ENCODE data around the gene PER3. TPM values are rescaled to one million over a fixed set of nuclear protein-coding genes. Genes with fewer than 3 reads are reported as not detected.

The PER3 gene
- total RNA-seq, 4 donors from 2014 or later: 6.7 to 21.0 (median 8.9) TPM

- intact Hi-C loops (cut with DNase I): no loop called here
- no peaks in the 10 kb centered on the region for H3K36me3 ChIP-seq
- H3K27me3 ChIP-seq: no peaks in the 10 kb centered on the region
- DNase-seq: no peak
- peaks cover 3 to 13% (median 4%) of the 10 kb centered on the region in 3 donors for H3K4me1 ChIP-seq
- TF ChIP-seq POLR2A (IDR thresholded peaks at IDR 0.05): no peak
- TF ChIP-seq, protein P1, sequence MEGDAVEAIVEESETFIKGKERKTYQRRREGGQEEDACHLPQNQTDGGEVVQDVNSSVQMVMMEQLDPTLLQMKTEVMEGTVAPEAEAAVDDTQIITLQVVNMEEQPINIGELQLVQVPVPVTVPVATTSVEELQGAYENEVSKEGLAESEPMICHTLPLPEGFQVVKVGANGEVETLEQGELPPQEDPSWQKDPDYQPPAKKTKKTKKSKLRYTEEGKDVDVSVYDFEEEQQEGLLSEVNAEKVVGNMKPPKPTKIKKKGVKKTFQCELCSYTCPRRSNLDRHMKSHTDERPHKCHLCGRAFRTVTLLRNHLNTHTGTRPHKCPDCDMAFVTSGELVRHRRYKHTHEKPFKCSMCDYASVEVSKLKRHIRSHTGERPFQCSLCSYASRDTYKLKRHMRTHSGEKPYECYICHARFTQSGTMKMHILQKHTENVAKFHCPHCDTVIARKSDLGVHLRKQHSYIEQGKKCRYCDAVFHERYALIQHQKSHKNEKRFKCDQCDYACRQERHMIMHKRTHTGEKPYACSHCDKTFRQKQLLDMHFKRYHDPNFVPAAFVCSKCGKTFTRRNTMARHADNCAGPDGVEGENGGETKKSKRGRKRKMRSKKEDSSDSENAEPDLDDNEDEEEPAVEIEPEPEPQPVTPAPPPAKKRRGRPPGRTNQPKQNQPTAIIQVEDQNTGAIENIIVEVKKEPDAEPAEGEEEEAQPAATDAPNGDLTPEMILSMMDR (IDR thresholded peaks at IDR 0.05): no peak
- no peaks in the 10 kb centered on the region for H3K9me3 ChIP-seq
- no peak overlapping the region for H3K27ac ChIP-seq
- WGBS, 2 donors: 75 to 82% methylated on average over 4 of the region's 4 CpGs
- H3K4me3 ChIP-seq: no peak overlapping the region
Observed at GRCh38 chr1:7767176-7767575, 16.9 kb upstream of the PER3 start.

- intact Hi-C loops (cut with DNase I): no loop called here
- WGBS, 2 donors: 46 to 59% methylated on average over 2 of the region's 2 CpGs
- Histone ChIP-seq H3K4me3 (no peak overlapping the region), H3K9me3 (no peaks in the 10 kb centered on the region), H3K36me3 (peaks cover 0 to 8% (median 0%) of the 10 kb centered on the region in 3 donors), H3K4me1 (peaks cover 11 to 24% (median 11%) of the 10 kb centered on the region in 3 donors), H3K27me3 (no peaks in the 10 kb centered on the region), H3K27ac (no peak overlapping the region)
- DNase-seq: no peak
- TF ChIP-seq POLR2A (IDR thresholded peaks at IDR 0.05): no peak
- TF ChIP-seq, protein P1 (IDR thresholded peaks at IDR 0.05): no peak
Observed at GRCh38 chr1:7768583-7768982, 15.5 kb upstream of the PER3 start.

DNA sequence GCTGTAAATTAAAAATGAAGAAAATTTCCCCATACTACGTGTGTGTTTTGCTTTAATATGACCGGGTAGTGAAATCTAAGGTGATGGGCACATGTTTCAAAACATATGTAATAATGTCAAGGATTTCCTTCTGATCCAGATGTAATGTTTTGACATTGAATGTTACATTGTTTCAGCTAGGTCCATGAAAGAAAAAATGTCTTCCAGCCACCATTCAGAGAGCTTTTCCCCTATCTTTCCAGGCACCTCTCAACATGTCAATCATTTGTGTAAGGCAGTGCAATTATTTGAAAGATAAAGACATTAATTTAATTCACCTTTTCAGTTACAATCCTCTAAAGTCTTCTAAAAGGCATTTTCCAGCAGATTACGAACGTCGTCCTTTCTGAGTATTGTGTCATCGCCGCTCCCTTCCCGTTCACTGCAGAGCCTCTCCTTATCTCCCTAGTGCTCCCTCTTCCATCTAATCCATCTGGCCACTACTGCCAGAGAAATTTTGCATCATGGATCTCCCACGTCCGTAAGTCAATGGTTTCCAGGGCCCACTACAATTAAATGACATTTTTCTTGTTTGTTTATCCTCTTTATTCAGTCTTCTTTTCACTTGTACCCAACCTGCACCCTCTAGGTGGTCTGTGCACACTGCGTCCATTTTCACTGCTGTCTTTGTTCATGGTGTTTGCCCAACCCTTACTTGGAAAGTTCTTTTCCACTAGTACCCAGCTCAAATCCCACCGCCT is 14.2 kb upstream of the PER3 start:
- TF ChIP-seq, protein P1 (IDR thresholded peaks at IDR 0.05): no peak
- no peak for TF ChIP-seq POLR2A (IDR thresholded peaks at IDR 0.05)
- Histone ChIP-seq H3K27ac (peak overlapping the region in 1 of 4 donors; percentile 99), H3K4me1 (peaks cover 11 to 24% (median 11%) of the 10 kb centered on the region in 3 donors), H3K4me3 (no peak overlapping the region), H3K27me3 (no peaks in the 10 kb centered on the region), H3K9me3 (no peaks in the 10 kb centered on the region), H3K36me3 (peaks cover 0 to 21% (median 0%) of the 10 kb centered on the region in 3 donors)
- DNase-seq: no peak
- intact Hi-C loops (cut with DNase I): no loop called here
- WGBS, 2 donors: 91 to 92% methylated on average over 12 of the region's 12 CpGs

DNA sequence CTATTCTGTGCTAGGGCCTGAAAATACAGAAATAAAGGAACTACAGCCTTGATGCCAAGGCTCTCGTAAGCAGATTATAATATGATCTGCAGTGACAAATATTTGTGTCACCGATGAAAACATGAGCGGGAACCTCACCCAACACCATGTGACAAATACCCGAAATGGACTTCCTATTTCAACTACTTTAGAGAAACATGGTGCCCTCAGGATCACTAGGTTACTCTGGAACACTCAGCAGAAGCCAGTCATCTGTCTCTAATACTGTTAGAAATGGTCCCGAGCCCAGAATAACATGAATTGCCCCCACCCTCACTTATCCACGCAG is 13.5 kb upstream of the PER3 start:
- 5 to 7% methylated on average over 5 of the region's 6 CpGs for WGBS, 2 donors
- no peaks in the 10 kb centered on the region for H3K27me3 ChIP-seq
- intact Hi-C loops (cut with DNase I): no loop called here
- no peak for TF ChIP-seq POLR2A (IDR thresholded peaks at IDR 0.05)
- TF ChIP-seq, protein P1 (IDR thresholded peaks at IDR 0.05): no peak
- no peak for DNase-seq
- H3K27ac ChIP-seq: peak overlapping the region; percentile 92 to 99 (median 98)
- H3K4me1 ChIP-seq: peaks cover 11 to 24% (median 11%) of the 10 kb centered on the region in 3 donors
- H3K4me3 ChIP-seq: peak overlapping the region; percentile 74 to 99 (median 93)
- H3K36me3 ChIP-seq: peaks cover 0 to 21% (median 0%) of the 10 kb centered on the region in 3 donors
- no peaks in the 10 kb centered on the region for H3K9me3 ChIP-seq

GRCh38 chr1:7770997-7771822 is 12.9 kb upstream of the PER3 start, which contains the start of gene VAMP3:
VAMP3 (plus strand) TSS chr1:7771296; CDS start chr1:7771384, 88 bp downstream.
- Histone ChIP-seq H3K27me3 (no peaks in the 10 kb centered on the region), H3K4me1 (peaks cover 11 to 24% (median 11%) of the 10 kb centered on the region in 3 donors), H3K9me3 (no peaks in the 10 kb centered on the region), H3K36me3 (peaks cover 0 to 24% (median 0%) of the 10 kb centered on the region in 3 donors), H3K4me3 (peak within 1 kb of the TSS; percentile 74 to 99 (median 93)), H3K27ac (peak within 1 kb of the TSS; percentile 92 to 99 (median 98))
- intact Hi-C loops (cut with DNase I): no loop called here
- peak; percentile 39 for DNase-seq
- peak in 2 of 4 donors; percentile 66 to 81 for TF ChIP-seq POLR2A (IDR thresholded peaks at IDR 0.05)
- TF ChIP-seq, protein P1 (IDR thresholded peaks at IDR 0.05): peak in 1 of 6 experiments; percentile 7
- 0% methylated on average over 5 to 16 of the region's 97 CpGs for WGBS, 2 donors

Measured in esophagus squamous epithelium (tissue), 5 donors.